ENCODE measurements around the gene TEAD2.
"Not testable (repeated sequence)": the region's sequence is repeated elsewhere in the genome, so short reads cannot be mapped to it uniquely, and the experiment has no call there.

TEAD2 gene

GRCh38 chr19:49383599-49383998 lies 21.4 kb upstream of the TEAD2 start:
- no peak for DNase-seq

- no peak for DNase-seq
These were observed 20.4 kb upstream of the TEAD2 start for GRCh38 chr19:49382639-49383038.

DNA sequence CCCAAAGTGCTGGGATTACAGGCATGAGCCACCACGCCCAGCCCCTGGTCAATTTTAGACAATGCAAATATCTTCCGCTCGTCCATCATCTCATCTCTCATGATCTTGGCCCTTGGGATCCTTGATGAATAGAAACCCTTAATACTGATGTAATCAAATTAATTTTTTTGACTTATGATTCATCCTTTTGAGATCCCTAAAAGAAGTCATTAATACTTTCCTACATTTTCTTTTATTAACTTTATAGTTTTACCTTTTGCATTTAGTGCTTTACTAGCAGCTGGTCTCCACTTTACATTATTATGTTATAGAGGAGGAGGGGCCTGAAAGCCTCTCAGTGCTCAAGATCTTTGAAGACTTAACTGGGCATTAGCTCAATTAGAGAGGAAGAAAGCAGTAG lies 18.2 kb upstream of the TEAD2 start:
- no peak for DNase-seq

DNA sequence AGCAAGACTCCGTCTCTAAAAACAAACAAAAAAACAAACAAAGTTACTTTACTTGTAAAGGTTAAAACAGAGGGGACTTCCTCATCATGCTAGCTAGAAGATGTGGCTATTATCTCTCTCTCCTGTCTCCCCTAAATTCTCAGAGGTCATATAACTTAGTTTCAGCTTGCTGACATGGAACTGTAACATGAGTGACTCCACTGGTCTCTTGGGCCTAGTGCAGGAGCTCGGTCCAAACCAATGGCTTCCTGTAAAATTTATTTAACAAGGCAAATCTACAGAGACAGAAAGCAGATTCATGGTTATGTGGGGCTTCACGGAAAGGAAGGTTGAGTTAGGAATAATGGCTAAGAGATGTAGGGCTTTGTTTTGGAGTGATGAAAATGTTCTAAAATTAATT lies 16.3 kb upstream of the TEAD2 start:
- no peak for DNase-seq

GRCh38 chr19:49374665-49375434 lies 12.6 kb upstream of the TEAD2 start:
- no peak for DNase-seq

DNA sequence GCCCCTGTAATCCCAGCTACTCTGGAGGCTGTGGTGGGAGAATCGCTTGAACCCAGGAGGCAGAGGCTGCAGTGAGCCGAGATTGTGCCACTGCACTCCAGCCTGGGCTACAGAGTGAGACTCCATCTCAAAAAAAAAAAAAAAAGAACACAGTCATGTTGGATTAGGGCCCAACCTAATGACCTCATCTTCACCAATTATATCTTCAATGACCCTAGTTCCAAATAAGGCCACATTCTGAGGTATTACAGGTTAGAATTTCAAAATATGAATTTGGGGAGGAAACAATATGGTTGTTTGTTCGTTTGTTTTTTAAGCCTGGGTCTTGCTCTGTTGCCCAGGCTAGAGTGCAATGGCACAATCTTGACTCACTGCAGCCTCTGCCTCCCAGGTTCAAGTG lies 11.0 kb upstream of the TEAD2 start:
- DNase-seq = not testable (repeated sequence)

DNA sequence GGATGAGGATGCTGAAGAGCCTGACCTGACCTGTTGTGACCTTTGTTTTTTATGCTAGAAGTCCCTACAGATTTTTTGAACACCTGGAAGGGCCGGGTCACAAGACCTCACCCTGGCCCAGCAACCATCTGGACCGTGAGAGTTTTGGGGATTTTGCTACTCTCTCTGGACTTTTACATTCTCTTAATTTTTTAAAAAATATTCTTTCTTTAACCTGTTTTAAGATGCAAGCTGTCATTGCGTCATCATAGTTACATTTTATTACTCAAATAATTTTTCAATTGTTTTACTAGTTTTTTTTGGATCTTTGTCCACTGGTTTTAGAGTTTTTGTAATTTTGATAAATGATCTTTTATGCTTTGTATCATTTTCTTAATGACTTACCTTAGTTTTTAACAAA lies 9.0 kb upstream of the TEAD2 start:
- DNase-seq = no peak

DNA sequence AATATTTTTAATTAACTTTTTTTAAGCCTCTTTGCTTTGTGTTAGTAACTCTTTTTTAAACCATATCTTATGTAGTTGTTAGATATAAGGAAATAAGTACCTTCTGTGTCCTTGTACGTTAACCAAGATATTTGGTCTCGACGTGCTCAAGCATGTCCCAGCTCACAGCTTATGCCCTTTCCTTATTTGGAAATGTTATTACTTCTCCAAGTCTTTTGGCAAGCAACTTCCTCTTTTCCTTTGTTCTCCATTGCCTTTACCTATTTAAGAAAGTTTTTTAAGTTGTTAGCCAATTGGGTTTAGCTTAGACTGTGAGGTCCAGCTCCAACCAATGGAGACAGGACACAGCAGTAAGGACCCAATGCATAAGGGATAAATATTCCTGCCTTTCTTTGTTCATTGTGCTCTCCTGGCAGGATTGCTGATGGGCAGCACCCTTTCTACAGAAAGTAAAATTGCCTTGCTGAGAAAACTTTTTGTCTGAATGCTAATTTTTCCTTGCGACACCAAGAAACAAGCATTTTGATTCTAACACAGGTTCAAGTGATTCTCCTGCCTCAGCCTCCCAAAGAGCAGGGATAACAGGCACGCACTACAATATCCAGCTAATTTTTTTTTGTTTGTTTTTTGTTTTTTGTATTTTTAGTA lies 6.6 kb upstream of the TEAD2 start:
- no peak for DNase-seq

DNA sequence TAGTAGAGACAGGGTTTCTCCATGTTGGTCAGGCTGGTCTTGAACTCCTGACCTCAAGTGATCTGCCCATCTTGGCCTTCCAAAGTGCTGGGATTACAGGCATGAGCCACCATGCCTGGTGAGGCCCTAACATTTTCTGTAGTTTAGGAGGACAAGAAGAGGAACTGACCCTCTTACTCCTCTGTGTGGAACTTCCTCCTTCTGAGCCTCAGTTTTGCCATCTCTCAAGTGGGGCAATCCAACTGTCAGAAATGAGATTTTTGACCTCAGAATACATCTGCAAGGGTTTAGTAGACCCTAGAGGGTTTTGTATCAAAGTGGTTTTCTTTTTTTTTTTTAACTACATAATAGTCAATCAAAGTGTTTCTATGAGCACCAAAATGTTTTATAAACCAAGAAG lies 3.9 kb upstream of the TEAD2 start:
- no peak for DNase-seq

- no peak for DNase-seq
These were observed 2.0 kb upstream of the TEAD2 start for GRCh38 chr19:49364083-49364737.

- peak; percentile 95 for DNase-seq
These were observed 1.3 kb upstream of the TEAD2 start, which contains the start of gene DKKL1 for GRCh38 chr19:49363268-49364082. DKKL1 (plus strand) TSS chr19:49363877; CDS start chr19:49363999, 122 bp downstream.

DNA sequence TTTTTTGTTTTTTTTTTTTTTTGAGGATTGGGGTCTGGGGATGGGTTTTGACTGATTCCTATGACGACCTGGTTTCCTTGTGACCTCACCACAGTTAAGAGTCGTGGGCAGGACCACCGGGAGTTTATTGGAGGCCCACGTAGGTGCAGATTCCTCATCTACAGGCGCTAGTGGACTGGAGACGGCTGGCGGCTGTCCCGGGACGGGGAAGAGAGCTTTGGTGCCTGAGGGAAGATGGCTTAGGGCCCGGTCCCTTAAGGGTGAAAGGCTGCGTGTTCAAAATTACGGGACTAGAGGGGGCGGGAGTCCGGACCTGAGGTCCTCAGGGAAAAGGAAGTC lies 682 bp upstream of the TEAD2 start:
- DNase-seq = no peak

GRCh38 chr19:49361438-49362047 lies 673 bp downstream of the TEAD2 start:
- DNase-seq = peak; percentile 23

GRCh38 chr19:49359851-49360820 lies 2.1 kb downstream of the TEAD2 start:
- no peak for DNase-seq

DNA sequence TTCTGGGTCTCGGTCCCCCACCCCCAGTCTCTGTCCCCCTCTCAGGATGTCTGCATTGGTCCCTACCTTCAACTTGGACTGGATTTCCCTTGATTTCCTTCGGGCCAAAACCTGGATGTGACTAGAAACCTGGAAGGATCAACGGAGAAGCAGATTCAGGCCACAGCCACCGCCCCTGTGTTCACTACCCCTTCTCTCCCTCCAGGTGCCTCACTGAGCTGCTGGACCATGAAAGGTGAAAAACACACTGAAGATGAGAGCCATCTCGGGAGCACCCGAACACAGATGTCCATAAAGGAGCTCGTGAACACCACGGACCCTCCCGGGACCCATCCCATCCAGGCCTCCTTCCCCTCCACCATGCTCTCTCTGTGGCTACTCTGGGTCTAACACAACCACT lies 5.0 kb downstream of the TEAD2 start:
- no peak for DNase-seq

DNA sequence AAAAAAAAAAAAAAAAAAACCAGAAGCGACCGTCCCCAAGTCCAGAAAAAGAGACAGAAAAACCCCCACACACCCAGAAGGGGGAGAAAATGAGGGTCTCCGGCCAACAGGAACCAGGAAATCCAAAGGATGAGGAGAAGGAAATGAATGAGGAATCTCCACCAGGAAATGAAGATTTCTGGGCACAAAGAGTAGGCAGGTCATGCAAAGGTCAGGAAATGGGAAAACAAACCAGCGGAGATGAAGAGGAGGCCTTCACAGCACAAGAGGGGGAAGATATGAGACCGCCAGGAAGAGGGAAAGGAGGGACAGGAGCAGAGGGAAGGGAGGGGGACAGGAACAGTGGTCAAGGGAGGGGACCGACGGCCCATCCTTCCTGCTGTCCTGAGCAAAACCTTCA lies 5.8 kb downstream of the TEAD2 start:
- DNase-seq = no peak

GRCh38 chr19:49355909-49356353 lies 6.3 kb downstream of the TEAD2 start:
- DNase-seq = no peak

DNA sequence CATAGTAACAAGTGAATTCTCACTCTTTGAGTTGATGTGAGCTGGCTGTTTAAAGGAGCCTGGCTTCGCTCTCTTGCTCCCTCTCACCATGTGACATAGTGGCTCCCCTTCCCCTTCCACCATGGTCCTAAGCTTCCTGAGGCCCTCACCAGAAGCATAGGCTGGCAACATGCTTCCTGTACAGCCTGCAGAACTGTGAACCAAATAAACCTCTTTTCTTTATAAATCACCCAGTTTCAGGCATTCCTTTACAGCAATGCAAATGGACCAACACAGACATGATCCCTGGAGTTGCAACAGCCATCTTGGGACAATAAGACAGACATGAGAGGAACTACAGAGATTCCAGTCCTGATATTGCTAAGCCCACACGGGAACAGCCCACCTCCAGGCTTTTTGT lies 12.6 kb downstream of the TEAD2 start:
- no peak for DNase-seq

DNA sequence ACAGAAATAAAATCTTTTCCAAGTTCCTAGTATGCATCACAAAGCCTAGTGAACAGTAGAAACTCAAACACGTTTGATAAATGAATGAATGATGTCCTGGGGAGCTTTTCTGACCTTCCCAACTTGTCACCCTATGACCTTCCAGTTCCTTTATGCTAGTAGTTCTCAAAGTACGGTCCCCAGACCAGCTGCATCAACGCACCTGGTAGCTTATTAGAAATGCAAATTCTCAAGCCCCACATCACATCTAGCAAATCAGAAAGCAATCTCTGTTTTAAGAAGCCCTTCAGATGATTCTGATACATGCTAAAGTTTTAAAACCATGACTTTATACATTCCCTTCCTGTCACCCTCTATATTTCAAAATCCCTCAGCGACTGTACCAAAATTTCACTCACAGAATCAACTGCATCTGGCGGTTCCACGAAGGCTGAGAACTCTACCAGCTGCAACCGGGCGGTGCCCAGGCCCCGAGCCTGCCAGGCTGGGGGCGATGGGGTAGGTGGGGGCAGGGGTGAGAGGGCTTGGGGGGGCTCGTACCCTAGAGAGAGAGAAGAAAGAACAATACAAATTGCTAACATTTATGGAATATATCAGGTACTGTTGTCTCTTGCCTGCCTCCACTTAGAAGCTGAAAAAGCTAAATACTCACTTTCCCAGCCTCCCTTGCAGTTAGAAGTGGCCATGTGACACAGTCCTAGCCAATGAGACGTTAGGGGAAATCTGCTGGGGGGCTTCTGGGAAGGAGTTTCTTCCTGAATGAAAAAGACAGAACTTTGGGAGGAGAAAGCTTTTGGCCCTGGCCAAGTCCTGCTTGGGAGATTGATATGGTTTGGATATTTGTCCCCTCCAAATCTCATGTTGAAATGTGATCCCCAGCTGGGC lies 13.7 kb downstream of the TEAD2 start:
- DNase-seq = no peak

GRCh38 chr19:49347835-49348234 lies 14.4 kb downstream of the TEAD2 start:
- DNase-seq = peak; percentile 74
